VCaP (cell line): ENCODE measurements around the gene TOPBP1.
"Not testable (repeated sequence)": the region's sequence is repeated elsewhere in the genome, so short reads cannot be mapped to it uniquely, and the experiment has no call there.

Experiments used
- H3K27ac ChIP-seq: fragments of 450-650 bp; 2 replicates; pipeline ENCODE4 v1.5.1; 2017
- TF ChIP-seq, protein P1 (sequence below): fragments of 450-650 bp; conservative IDR thresholded peaks from 2 replicates; pipeline ENCODE4 v1.5.1; 2017; ENCODE audit warnings: mild to moderate bottlenecking, moderate library complexity

The TOPBP1 gene

DNA sequence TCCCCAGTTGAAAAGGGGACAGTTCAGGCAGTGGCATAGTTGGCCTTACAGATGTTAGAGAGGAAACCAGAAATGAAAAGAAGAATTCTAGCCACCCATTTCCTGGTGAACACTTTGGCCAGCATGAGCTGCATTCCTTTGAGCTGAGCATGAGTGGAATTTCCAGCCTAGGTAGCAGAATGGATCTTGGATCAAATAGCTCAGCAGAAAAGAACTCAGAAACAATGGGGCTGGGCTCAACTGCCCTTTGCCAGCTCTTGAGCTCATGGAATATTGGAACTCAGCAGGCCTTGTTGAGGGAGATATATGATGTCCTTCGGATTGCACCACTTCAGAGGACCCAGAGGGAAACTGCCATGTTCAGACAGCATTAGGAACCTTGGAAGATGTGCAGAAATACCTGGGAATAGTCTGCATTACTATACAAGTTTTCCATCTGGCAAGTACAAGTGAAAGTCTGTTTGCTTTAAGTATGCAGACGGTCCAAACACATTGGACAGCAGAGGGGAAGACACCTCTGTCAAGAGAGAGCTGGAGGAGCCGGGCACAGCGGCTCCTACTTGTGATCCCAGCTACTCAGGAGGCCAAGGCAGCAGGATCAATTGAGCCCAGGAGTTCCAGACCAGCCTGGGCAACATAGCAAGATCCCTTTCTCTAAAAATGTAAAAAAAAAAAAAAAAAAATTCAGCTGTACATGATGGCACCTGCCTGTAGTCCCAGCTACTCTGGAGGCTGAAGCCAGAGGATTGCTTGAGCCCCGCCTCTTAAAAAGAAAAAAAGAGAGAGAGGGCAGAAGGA, 91.4 kb downstream of the TOPBP1 start:
- no peak overlapping the region for H3K27ac ChIP-seq
- TF ChIP-seq, protein P1, sequence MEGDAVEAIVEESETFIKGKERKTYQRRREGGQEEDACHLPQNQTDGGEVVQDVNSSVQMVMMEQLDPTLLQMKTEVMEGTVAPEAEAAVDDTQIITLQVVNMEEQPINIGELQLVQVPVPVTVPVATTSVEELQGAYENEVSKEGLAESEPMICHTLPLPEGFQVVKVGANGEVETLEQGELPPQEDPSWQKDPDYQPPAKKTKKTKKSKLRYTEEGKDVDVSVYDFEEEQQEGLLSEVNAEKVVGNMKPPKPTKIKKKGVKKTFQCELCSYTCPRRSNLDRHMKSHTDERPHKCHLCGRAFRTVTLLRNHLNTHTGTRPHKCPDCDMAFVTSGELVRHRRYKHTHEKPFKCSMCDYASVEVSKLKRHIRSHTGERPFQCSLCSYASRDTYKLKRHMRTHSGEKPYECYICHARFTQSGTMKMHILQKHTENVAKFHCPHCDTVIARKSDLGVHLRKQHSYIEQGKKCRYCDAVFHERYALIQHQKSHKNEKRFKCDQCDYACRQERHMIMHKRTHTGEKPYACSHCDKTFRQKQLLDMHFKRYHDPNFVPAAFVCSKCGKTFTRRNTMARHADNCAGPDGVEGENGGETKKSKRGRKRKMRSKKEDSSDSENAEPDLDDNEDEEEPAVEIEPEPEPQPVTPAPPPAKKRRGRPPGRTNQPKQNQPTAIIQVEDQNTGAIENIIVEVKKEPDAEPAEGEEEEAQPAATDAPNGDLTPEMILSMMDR: no peak

DNA sequence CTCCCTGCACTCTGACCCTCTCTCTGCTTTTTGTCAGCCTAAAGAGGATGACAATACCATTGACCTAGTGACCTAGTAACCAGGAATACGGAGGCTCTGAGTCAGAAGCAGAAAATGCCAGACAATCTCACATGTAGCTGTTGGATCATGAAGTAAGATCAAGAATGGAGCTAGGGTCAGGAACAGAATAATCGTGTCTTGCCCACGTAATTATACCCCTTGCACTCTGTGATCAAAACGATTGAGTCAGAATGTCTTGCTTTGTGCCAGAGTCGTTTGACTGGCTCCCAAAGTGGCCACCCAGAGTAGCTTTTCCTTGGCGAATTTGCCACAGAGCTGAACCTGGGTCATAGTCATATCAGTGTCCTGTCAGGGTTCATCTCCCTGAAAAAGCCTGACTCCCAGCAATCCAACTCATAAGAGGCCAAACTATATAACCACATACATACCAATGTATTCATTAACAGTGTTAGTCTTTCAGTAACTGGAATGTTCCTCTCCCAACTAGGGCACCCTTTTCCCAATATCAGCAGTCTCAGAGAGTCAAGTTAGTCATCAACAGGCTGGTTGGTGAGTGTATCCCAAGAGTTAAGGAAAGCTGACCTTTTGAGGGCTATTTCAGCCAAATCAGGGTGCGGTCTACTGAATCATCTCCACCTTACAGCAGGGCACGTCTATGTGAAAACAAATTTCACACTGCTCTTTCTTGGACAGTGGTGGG, 93.3 kb downstream of the TOPBP1 start:
- H3K27ac ChIP-seq: no peak overlapping the region
- TF ChIP-seq, protein P1: no peak

DNA sequence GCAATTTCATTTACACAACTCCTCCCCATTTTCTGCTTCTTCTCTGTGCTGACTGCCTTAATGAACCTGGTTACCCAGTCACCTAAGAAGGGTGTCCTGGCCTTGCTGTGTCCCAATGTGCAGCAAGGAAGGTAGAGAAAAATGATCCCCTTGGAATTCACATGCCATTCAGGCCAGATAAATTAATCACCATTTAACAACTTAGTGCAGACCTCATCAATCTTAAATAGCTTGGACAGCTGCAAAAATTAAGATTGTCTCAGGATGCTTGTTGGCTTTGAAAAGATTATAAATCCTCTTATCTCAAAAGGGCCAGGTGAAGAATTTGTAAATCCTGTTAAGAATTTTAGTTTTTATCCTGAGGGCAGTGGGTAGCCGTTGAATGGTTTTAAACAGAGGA, 97.9 kb downstream of the TOPBP1 start:
- TF ChIP-seq, protein P1: no peak
- H3K27ac ChIP-seq: no peak overlapping the region

DNA sequence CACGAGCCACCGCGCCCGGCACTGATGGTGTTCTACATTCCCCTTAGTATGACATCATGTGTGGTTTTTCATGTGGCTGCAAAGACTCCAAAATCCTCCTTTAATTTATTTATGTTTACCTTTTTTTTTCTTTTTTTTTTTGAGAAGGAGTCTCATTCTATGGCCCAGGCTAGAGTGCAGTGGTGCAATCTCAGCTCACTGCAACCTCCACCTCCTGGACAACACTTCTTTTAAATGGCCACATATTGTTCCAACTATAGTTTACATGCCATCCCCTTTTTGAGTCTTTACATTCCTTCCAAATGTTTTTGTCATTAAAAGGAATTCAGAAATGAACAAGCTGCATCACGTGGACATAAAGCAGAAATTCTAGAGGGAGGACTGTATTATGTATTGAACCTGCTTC, 98.6 kb downstream of the TOPBP1 start:
- TF ChIP-seq, protein P1: no peak
- no peak overlapping the region for H3K27ac ChIP-seq

DNA sequence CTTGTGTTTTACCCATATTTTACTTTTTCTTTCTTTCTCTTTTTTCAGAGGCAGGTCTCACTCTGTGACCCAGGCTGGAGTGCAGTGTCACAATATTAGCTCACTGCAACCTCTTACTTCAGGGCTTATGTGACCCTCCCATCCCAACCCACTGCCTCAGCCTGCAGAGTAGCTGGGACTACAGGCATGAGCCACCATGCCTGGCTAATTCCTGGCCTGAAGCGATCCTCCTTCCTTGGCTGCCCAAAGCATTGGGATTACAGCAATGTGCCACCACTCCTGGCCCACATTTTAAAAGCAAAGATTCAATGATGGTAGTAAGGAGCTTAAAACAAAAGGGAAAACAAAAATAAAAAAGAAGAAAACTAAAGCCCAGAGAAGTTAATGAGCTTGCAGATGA, 99.4 kb downstream of the TOPBP1 start:
- TF ChIP-seq, protein P1: no peak
- no peak overlapping the region for H3K27ac ChIP-seq

DNA sequence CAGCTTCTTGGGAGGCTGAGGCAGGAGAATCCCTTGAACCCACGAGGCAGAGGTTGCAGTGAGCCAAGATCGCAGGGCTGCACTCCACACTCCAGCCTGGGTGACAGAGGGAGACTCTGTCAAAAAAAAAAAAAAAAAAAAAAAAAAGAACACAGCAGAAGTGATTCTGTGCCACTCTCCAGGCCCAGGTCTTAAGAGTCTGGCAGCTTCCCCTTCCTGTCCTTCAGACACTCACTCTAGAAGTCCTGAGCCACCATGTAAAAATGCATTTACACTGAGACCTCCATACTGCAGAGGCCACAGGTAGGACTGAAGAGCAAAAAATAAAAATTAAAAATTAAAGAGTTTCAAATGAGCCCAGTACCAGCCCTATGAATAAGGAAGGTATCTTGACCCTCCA, 100.1 kb downstream of the TOPBP1 start:
- H3K27ac ChIP-seq: no peak overlapping the region
- TF ChIP-seq, protein P1: no peak

DNA sequence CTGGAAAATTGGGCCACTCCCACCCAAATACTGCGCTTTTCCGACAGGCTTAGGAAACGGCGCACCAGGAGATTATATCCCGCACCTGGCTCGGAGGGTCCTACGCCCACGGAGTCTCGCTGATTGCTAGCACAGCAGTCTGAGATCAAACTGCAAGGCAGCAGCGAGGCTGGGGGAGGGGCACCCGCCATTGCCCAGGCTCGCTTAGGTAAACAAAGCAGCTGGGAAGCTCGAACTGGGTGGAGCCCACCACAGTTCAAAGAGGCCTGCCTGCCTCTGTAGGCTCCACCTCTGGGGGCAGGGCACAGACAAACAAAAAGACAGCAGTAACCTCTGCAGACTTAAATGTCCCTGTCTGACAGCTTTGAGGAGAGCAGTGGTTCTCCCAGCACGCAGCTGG, 110.2 kb downstream of the TOPBP1 start:
- H3K27ac ChIP-seq: not testable (repeated sequence)
